Measurements from ENCODE around the gene CACNA1F.

The CACNA1F gene

DNA sequence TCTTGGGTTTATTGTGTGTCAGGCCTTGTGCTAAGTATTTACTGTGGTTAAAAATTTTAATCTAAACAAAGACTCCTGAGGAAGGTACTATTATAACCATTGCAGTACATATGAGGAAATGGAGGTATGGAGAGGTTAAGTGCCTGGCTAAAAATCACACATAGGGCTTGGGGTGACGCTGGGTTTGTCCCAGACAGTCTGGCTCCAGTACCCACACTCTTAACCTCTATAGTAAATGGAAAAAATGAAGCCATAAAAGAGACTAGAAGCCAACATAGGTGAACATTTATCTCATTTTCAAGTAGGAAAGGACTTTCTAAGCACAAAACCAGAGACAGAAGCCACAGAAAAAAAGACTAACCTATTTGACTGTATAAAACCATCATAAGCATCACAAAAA, 29.5 kb upstream of the CACNA1F start:
- peaks cover 4% of the 10 kb centered on the region for H3K27me3 Mint-ChIP-seq (ENCODE audit: low read depth, poor library complexity)
- TF ChIP-seq, protein P1, sequence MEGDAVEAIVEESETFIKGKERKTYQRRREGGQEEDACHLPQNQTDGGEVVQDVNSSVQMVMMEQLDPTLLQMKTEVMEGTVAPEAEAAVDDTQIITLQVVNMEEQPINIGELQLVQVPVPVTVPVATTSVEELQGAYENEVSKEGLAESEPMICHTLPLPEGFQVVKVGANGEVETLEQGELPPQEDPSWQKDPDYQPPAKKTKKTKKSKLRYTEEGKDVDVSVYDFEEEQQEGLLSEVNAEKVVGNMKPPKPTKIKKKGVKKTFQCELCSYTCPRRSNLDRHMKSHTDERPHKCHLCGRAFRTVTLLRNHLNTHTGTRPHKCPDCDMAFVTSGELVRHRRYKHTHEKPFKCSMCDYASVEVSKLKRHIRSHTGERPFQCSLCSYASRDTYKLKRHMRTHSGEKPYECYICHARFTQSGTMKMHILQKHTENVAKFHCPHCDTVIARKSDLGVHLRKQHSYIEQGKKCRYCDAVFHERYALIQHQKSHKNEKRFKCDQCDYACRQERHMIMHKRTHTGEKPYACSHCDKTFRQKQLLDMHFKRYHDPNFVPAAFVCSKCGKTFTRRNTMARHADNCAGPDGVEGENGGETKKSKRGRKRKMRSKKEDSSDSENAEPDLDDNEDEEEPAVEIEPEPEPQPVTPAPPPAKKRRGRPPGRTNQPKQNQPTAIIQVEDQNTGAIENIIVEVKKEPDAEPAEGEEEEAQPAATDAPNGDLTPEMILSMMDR (IDR thresholded peaks at IDR 0.05), result no peak
- H3K4me3 Mint-ChIP-seq, result no peak overlapping the region
- DNase-seq, result no peak
- H3K9me3 Mint-ChIP-seq, result peaks cover 66% of the 10 kb centered on the region
- H3K36me3 Mint-ChIP-seq (ENCODE audit: low read depth), result no peaks in the 10 kb centered on the region
- no peak overlapping the region for H3K27ac Mint-ChIP-seq
- H3K4me1 Mint-ChIP-seq, result peaks cover 39% of the 10 kb centered on the region

DNA sequence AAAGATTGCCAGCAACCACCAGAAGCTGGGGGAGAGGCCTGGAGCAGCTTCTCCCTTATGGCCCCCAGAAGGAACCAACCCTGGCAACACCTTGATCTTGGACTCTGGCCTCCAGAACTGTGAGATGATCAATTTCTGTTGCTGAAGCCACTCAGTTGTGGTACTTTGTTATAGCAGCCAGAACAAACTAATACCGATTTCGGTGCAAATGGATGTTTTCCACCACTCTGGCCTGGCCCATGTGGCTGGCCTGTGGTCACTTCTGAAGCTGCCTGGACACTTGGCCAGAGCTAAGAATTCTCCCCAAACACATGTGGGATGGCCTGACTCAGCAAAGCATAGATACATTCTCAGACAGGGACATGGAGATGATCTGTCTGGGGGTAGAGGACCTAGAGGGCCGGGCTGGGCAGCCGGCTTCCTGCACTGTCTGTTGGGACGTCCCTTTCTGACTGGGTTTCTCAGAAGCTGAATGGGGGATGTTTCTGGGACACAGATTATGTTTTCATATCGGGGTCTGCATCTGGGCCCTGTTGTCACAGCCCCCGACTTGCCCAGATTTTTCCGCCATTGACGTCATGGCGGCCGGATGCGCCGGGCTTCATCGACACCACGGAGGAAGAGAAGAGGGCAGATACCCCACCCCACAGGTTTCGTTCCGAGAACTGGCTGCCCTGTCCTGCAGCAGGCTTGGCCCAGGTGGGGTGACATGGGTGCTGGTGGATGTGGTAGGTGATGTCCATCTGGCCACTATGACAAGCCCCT, 27.3 kb upstream of the CACNA1F start:
- Mint-ChIP-seq H3K27me3 (ENCODE audit: low read depth, poor library complexity) (peaks cover 4% of the 10 kb centered on the region), H3K4me1 (peaks cover 20% of the 10 kb centered on the region), H3K36me3 (ENCODE audit: low read depth) (no peaks in the 10 kb centered on the region), H3K9me3 (peaks cover 61% of the 10 kb centered on the region), H3K27ac (no peak overlapping the region), H3K4me3 (no peak overlapping the region)
- TF ChIP-seq, protein P1 (IDR thresholded peaks at IDR 0.05), result no peak
- no peak for DNase-seq

DNA sequence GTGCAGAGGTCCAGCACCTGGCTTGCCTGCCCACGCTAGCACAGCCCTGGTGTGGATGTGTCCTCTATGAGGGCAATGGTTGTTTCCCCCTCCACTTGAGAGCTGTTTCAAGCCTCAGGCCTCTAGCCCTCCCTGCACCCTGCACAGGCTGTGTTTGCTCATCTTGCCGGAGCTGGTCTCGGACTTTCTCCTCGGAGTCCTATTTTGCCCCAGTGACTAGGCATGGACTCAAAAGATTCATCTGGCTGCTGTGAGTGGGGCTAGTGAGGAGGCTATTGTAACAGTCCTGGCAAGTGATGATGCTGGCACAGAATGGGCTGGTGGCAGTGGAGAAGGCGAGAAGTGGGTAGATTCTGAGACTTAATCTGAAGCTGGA, 25.6 kb upstream of the CACNA1F start:
- Mint-ChIP-seq H3K4me3 (no peak overlapping the region), H3K9me3 (peaks cover 48% of the 10 kb centered on the region), H3K27ac (no peak overlapping the region), H3K36me3 (ENCODE audit: low read depth) (no peaks in the 10 kb centered on the region), H3K4me1 (peaks cover 6% of the 10 kb centered on the region), H3K27me3 (ENCODE audit: low read depth, poor library complexity) (peaks cover 4% of the 10 kb centered on the region)
- no peak for DNase-seq
- TF ChIP-seq, protein P1 (IDR thresholded peaks at IDR 0.05), result no peak

DNA sequence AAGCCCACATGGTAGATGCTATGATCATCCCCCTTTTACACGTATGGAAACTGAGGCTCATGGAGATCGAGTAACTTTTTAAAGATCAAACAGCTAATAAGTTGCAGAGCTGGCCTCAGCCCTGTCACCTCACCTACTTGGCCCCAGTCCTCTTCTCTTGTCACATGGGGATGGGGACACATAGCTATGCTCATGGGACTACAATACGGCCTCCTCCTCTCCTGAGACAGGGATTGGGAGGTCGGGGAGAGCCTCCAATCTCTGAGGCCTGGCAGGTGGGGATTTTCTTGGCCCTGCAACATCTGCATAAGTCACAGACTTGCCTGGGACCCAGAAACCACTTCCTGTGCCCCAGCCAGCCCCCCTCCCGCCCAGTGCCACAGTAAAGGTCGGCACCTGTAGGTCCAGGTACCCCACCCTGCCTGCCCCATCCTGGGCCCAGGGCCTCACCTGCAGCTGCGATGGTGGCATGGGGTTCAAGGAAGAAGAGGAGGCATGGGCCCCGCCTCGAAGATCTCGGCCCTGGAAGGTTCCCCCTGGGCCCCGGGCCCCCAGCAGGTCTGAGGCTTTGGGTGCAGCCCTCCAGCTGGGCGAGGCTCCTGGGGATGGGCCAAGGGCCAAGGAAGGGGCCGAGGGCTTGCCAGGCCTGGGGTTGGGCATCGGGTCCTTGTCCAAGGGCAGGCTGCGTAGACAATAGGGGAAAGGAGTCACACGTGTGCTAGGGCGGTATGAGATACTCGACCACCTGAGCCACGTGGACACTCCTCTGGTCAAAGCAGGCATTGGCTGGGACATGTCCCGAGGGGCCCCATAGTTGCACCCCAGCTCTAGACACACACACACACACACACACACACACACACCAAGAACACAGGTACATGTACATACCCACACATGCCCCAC, 25.0 kb upstream of the CACNA1F start:
- H3K4me3 Mint-ChIP-seq, result no peak overlapping the region
- H3K36me3 Mint-ChIP-seq (ENCODE audit: low read depth), result no peaks in the 10 kb centered on the region
- DNase-seq, result no peak
- peaks cover 4% of the 10 kb centered on the region for H3K27me3 Mint-ChIP-seq (ENCODE audit: low read depth, poor library complexity)
- peaks cover 5% of the 10 kb centered on the region for H3K4me1 Mint-ChIP-seq
- H3K9me3 Mint-ChIP-seq, result peaks cover 48% of the 10 kb centered on the region
- TF ChIP-seq, protein P1 (IDR thresholded peaks at IDR 0.05), result no peak
- H3K27ac Mint-ChIP-seq, result no peak overlapping the region

DNA sequence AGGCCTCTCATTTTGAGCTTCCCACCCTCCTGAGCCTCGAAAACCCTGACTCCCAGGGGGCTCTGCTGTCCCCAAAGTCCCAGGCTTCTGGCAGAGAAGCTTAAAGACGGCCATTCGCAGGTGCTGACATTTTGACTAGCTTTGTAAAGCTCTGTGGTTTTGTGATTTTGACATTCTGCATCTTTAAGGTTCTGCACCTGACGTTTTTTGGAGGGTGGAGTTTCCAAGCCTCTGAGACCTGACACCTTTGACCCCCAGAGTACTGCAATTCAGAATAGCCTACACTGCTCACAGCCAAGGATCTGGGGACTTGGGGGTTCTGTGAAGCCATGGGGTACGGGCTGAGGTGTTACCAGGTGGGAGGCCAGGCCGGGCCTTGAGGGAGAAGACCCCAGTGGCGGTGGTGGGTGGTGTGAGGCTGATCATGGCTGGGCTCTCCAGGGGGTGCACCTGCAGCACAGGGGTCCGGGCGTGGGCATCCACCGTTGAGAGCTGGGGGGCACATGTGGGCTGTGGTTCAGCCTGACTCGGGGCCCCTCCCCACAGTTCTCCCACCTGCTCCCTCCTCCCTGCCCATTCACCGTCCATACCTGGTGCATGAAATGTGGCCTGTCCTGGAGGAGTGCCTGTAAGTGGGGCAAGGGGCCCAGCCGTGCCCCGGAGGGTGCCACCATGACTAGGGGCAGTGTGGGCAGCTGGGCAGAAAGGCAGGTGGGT, 24.1 kb upstream of the CACNA1F start:
- H3K9me3 Mint-ChIP-seq, result peaks cover 48% of the 10 kb centered on the region
- DNase-seq, result no peak
- TF ChIP-seq, protein P1 (IDR thresholded peaks at IDR 0.05), result no peak
- H3K4me1 Mint-ChIP-seq, result peaks cover 5% of the 10 kb centered on the region
- H3K27me3 Mint-ChIP-seq (ENCODE audit: low read depth, poor library complexity), result no peaks in the 10 kb centered on the region
- no peak overlapping the region for H3K4me3 Mint-ChIP-seq
- no peak overlapping the region for H3K27ac Mint-ChIP-seq
- H3K36me3 Mint-ChIP-seq (ENCODE audit: low read depth), result no peaks in the 10 kb centered on the region

Measured in nephron progenitor cell (in vitro differentiated cells).